Gastrocnemius medialis (tissue), 4 donors: ENCODE results near the gene PPOX.
A peak's percentile ranks its signal among the peaks of the same experiment; 100 is the strongest.

Source experiments
- POLR2A ChIP-seq, 2 donors: fragments of 450-650 bp; IDR thresholded peaks; one replicate each; pipeline ENCODE4 v1.6.1; 2017; ENCODE audit warnings: antibody characterized with exemption in 2 of 2, mild to moderate bottlenecking in 2 of 2, moderate library complexity in 2 of 2
- TF ChIP-seq, protein P1 (sequence below), 5 experiments: fragments of 450-650 bp in 3 of 5; fragments of 200-600 bp in 2 of 5; sonication (generic) in 2 of 5; IDR thresholded peaks in 4 of 5; conservative IDR thresholded peaks in 1 of 5; 1 replicate in 4 of 5; 2 replicates in 1 of 5; pipeline ENCODE4 v1.5.1; 2016 to 2019; ENCODE audit warnings: antibody characterized with exemption in 5 of 5, mild to moderate bottlenecking in 3 of 5, moderate library complexity in 3 of 5

DNA sequence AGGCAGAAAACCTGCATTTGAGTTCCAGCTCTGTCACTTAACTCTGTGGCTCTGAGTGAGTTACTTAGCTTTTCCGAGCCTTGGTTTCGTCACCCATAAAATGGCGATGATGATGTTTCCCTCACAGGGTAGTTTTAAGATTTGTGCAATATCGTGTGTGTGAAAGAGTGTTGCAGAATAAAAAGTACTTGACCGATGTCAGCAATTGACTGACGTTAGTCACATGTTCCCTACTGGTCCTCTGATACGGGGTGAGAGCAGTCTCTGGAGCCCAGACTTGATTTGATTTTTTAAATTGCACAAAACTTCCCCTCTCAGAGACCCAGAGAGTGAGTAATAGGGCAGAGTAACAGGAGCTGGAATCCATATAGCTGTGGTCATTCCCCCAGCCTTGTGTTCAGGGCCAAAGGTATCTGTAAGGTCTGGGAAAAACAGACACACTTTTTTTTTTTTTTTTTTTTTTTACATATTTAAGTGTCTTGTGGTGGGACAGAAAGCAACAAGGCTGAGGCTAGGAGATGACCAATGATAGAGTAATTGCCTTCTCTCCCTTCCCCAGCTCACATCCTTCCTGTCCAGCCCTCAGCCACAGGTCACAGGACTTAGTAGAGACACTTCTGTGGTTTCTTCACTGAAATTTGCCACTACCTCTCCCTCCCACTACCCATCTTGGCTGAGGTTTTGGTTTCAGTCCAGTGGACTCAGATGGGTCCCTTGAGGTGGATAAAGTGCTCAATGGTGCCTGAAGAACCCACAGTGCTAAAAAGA is 50.9 kb downstream of the PPOX start:
- TF ChIP-seq, protein P1, sequence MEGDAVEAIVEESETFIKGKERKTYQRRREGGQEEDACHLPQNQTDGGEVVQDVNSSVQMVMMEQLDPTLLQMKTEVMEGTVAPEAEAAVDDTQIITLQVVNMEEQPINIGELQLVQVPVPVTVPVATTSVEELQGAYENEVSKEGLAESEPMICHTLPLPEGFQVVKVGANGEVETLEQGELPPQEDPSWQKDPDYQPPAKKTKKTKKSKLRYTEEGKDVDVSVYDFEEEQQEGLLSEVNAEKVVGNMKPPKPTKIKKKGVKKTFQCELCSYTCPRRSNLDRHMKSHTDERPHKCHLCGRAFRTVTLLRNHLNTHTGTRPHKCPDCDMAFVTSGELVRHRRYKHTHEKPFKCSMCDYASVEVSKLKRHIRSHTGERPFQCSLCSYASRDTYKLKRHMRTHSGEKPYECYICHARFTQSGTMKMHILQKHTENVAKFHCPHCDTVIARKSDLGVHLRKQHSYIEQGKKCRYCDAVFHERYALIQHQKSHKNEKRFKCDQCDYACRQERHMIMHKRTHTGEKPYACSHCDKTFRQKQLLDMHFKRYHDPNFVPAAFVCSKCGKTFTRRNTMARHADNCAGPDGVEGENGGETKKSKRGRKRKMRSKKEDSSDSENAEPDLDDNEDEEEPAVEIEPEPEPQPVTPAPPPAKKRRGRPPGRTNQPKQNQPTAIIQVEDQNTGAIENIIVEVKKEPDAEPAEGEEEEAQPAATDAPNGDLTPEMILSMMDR (IDR thresholded peaks at IDR 0.05 in 4 of 5, conservative IDR thresholded peaks at IDR 0.05 in 1 of 5): no peak
- peak; percentile 19 to 44 for TF ChIP-seq POLR2A (IDR thresholded peaks at IDR 0.05)
